MM.1S (cell line): ENCODE data around the gene TBX19.

Experiments used
- DNase-seq: peaks from one replicate; pipeline ENCODE4 v3.0.0-alpha.2; 2015
- H2AFZ ChIP-seq: fragments of 300-600 bp; sonication (generic); 2 replicates; pipeline ENCODE4 v1.6.0; 2016; ENCODE audit warnings: antibody characterized with exemption, low read length
- H3F3A ChIP-seq: fragments of 300-600 bp; sonication (generic); 2 replicates; pipeline ENCODE4 v1.6.1; 2016; ENCODE audit warnings: mild to moderate bottlenecking, antibody characterized with exemption, low read length, moderate library complexity, mixed read lengths; ENCODE audit not compliant: insufficient read depth
- H3K27ac ChIP-seq: fragments of 300-600 bp; sonication (generic); 2 replicates; pipeline ENCODE4 v1.5.1; 2016; ENCODE audit warnings: mild to moderate bottlenecking, low read length
- H3K27me3 ChIP-seq: fragments of 300-600 bp; sonication (generic); replicated peaks from 2 replicates; pipeline ENCODE4 v1.6.0; 2016; ENCODE audit warnings: low read length; ENCODE audit not compliant: insufficient read depth
- H3K36me3 ChIP-seq: fragments of 300-600 bp; sonication (generic); replicated peaks from 2 replicates; pipeline ENCODE4 v1.6.1; 2016; ENCODE audit warnings: mild to moderate bottlenecking, low read length, mixed read lengths; ENCODE audit not compliant: insufficient read depth
- H3K4me1 ChIP-seq: fragments of 300-600 bp; sonication (generic); 2 replicates; pipeline ENCODE4 v1.6.1; 2016; ENCODE audit warnings: low read length, mixed read lengths
- H3K4me2 ChIP-seq: fragments of 300-600 bp; sonication (generic); 2 replicates; pipeline ENCODE4 v1.6.0; 2016; ENCODE audit warnings: low read depth, low read length
- H3K4me3 ChIP-seq: fragments of 300-600 bp; sonication (generic); 2 replicates; pipeline ENCODE4 v1.5.1; 2016; ENCODE audit warnings: low read length, mixed read lengths
- H3K79me2 ChIP-seq: fragments of 300-600 bp; sonication (generic); 2 replicates; pipeline ENCODE4 v1.6.1; 2016; ENCODE audit warnings: mixed run types, low read length, mixed read lengths
- H3K9ac ChIP-seq: fragments of 300-600 bp; sonication (generic); 2 replicates; pipeline ENCODE4 v1.6.1; 2016; ENCODE audit warnings: low read length, mixed read lengths
- H3K9me2 ChIP-seq: fragments of 300-600 bp; sonication (generic); replicated peaks from 2 replicates; pipeline ENCODE4 v1.6.1; 2016; ENCODE audit warnings: mild to moderate bottlenecking, low read length, mixed read lengths; ENCODE audit not compliant: insufficient read depth
- H3K9me3 ChIP-seq: fragments of 300-600 bp; sonication (generic); replicated peaks from 2 replicates; pipeline ENCODE4 v1.6.1; 2016; ENCODE audit warnings: mild to moderate bottlenecking, low read length, mixed read lengths; ENCODE audit not compliant: insufficient read depth
- H4K20me1 ChIP-seq: fragments of 300-600 bp; sonication (generic); 2 replicates; pipeline ENCODE4 v1.6.1; 2016; ENCODE audit warnings: mild to moderate bottlenecking, low read length, moderate library complexity, mixed read lengths; ENCODE audit not compliant: insufficient read depth
- CTCF ChIP-seq: fragments of 300-600 bp; sonication (generic); IDR thresholded peaks from 2 replicates; pipeline ENCODE4 v1.5.1; 2016; ENCODE audit warnings: antibody characterized with exemption, low read length, mixed read lengths
- EZH2 ChIP-seq: fragments of 300-600 bp; sonication (generic); optimal IDR thresholded peaks from 2 replicates; pipeline ENCODE3; 2017; ENCODE audit warnings: low read depth, mild to moderate bottlenecking, antibody characterized with exemption, low read length, mixed read lengths
- EZH2phosphoT487 ChIP-seq: fragments of 300-600 bp; sonication (generic); IDR thresholded peaks from 2 replicates; pipeline ENCODE4 v1.6.1; 2018; ENCODE audit warnings: antibody characterized with exemption, low read length

TBX19 gene

GRCh38 chr1:168288311-168289052, 7.8 kb downstream of the TBX19 start:
- H3K36me3 ChIP-seq = no peaks in the 10 kb centered on the region
- no peak for DNase-seq

GRCh38 chr1:168291222-168291837, 10.7 kb downstream of the TBX19 start:
- Histone ChIP-seq H3K4me1 (peaks cover 27% of the 10 kb centered on the region), H3K27ac (no peak overlapping the region), H3K9me2 (no peaks in the 10 kb centered on the region), H4K20me1 (no peaks in the 10 kb centered on the region), H3K4me2 (peak overlapping the region; percentile 51), H3K4me3 (no peak overlapping the region), H3K79me2 (no peaks in the 10 kb centered on the region), H3K9ac (no peak overlapping the region), H3K9me3 (no peaks in the 10 kb centered on the region), H2AFZ (no peak overlapping the region), H3K27me3 (peaks cover 19% of the 10 kb centered on the region), H3K36me3 (no peaks in the 10 kb centered on the region), H3F3A (peaks cover 12% of the 10 kb centered on the region)
- no peak for TF ChIP-seq CTCF
- no peak for TF ChIP-seq EZH2
- TF ChIP-seq EZH2phosphoT487 = peak; percentile 96
- peak; percentile 81 for DNase-seq

More at GRCh38 chr1:168288311-168289052, 7.8 kb downstream of the TBX19 start:
- Histone ChIP-seq H3K4me1 (peaks cover 44% of the 10 kb centered on the region), H4K20me1 (no peaks in the 10 kb centered on the region), H3K9ac (no peak overlapping the region), H3K27ac (no peak overlapping the region), H3F3A (peaks cover 12% of the 10 kb centered on the region), H3K4me3 (no peak overlapping the region), H2AFZ (no peak overlapping the region), H3K9me3 (no peaks in the 10 kb centered on the region), H3K27me3 (peaks cover 17% of the 10 kb centered on the region), H3K9me2 (no peaks in the 10 kb centered on the region), H3K79me2 (no peaks in the 10 kb centered on the region), H3K4me2 (no peak overlapping the region)
- TF ChIP-seq EZH2phosphoT487 (no peak), CTCF (no peak), EZH2 (no peak)

- H2AFZ ChIP-seq = no peak overlapping the region
Measured at GRCh38 chr1:168293356-168293755, 12.7 kb downstream of the TBX19 start.

More at GRCh38 chr1:168293356-168293755, 12.7 kb downstream of the TBX19 start:
- H4K20me1 ChIP-seq = no peaks in the 10 kb centered on the region
- peaks cover 19% of the 10 kb centered on the region for H3K27me3 ChIP-seq
- H3K4me2 ChIP-seq = no peak overlapping the region
- no peak overlapping the region for H3K9ac ChIP-seq
- H3K36me3 ChIP-seq = no peaks in the 10 kb centered on the region
- H3K27ac ChIP-seq = no peak overlapping the region
- DNase-seq = no peak
- H3F3A ChIP-seq = peaks cover 8% of the 10 kb centered on the region; the same call in 1 of the 2 replicates
- peaks cover 14% of the 10 kb centered on the region for H3K4me1 ChIP-seq
- TF ChIP-seq EZH2 = no peak
- no peak for TF ChIP-seq CTCF
- no peak for TF ChIP-seq EZH2phosphoT487
- H3K4me3 ChIP-seq = no peak overlapping the region
- H3K9me3 ChIP-seq = no peaks in the 10 kb centered on the region
- no peaks in the 10 kb centered on the region for H3K9me2 ChIP-seq
- H3K79me2 ChIP-seq = no peaks in the 10 kb centered on the region
